PC-9 (cell line): ENCODE data around the gene HOXB13. TPM values are rescaled to one million over a fixed set of nuclear protein-coding genes. Genes with fewer than 3 reads are reported as not detected.

Source experiments
- BruUV-seq: library from RNA; stranded (reverse); fragments of 400-500 nt; replicated peaks from 2 replicates; lab custom pipeline; 2021; lab: Mats Ljungman, UMichigan
- CTCF ChIA-PET: fragments of 300-600 bp; sonication (Branson Sonifier 250); formaldehyde crosslinking; loops from one replicate; lab custom pipeline; 2022; ENCODE audit warnings: antibody characterized with exemption; lab: Charles Lee
- POLR2A ChIA-PET: fragments of 300-600 bp; sonication (Branson Sonifier 250); formaldehyde crosslinking; loops from one replicate; lab custom pipeline; 2022; ENCODE audit warnings: antibody characterized with exemption; ENCODE audit not compliant: unreplicated experiment; lab: Charles Lee
- DNase-seq, 2 experiments: peaks; one replicate each; pipeline versions ENCODE4 v3.0.0 to v3.0.0-alpha.2; 2015 to 2022; ENCODE audit warnings: mixed read lengths in 1 of 2
- H2AFZ ChIP-seq: fragments of 200-600 bp; sonication (generic); 2 replicates; pipeline ENCODE4 v1.8.1; 2017; ENCODE audit warnings: antibody characterized with exemption
- H3F3A ChIP-seq: fragments of 200-600 bp; sonication (generic); 2 replicates; pipeline ENCODE4 v1.8.1; 2017; ENCODE audit warnings: antibody characterized with exemption, mild to moderate bottlenecking, low read depth; ENCODE audit not compliant: insufficient read depth
- H3K27ac ChIP-seq: fragments of 200-600 bp; sonication (generic); 2 replicates; pipeline ENCODE4 v1.6.1; 2016; ENCODE audit warnings: mixed run types
- H3K27me3 ChIP-seq: fragments of 200-600 bp; sonication (generic); 2 replicates; pipeline ENCODE4 v1.6.1; 2016; ENCODE audit warnings: low read depth, mixed run types; ENCODE audit not compliant: insufficient read depth
- H3K36me3 ChIP-seq: fragments of 200-600 bp; sonication (generic); 2 replicates; pipeline ENCODE4 v1.6.1; 2016; ENCODE audit warnings: low read depth, mixed run types
- H3K4me1 ChIP-seq: fragments of 200-600 bp; sonication (generic); replicated peaks from 2 replicates; pipeline ENCODE4 v1.6.1; 2016; ENCODE audit warnings: mixed run types; ENCODE audit not compliant: insufficient read depth
- H3K4me2 ChIP-seq: fragments of 200-600 bp; sonication (generic); 2 replicates; pipeline ENCODE4 v1.6.1; 2017; ENCODE audit warnings: mixed run types
- H3K4me3 ChIP-seq: fragments of 200-600 bp; sonication (generic); 2 replicates; pipeline ENCODE4 v1.6.1; 2016; ENCODE audit warnings: mixed run types
- H3K79me2 ChIP-seq: fragments of 200-600 bp; sonication (generic); 2 replicates; pipeline ENCODE4 v1.6.1; 2017; ENCODE audit warnings: low read depth, mixed run types
- H3K9me2 ChIP-seq: fragments of 200-600 bp; sonication (generic); 2 replicates; pipeline ENCODE4 v1.8.1; 2017; ENCODE audit warnings: mild to moderate bottlenecking; ENCODE audit not compliant: insufficient read depth
- H3K9me3 ChIP-seq: fragments of 200-600 bp; sonication (generic); 2 replicates; pipeline ENCODE4 v1.8.1; 2016; ENCODE audit warnings: low read depth; ENCODE audit not compliant: insufficient read depth
- H4K20me1 ChIP-seq: fragments of 200-600 bp; sonication (generic); 2 replicates; pipeline ENCODE4 v1.8.1; 2017; ENCODE audit not compliant: insufficient read depth
- CTCF ChIP-seq: fragments of 200-600 bp; sonication (generic); conservative IDR thresholded peaks from 2 replicates; pipeline ENCODE4 v1.6.1; 2017; ENCODE audit warnings: mixed run types, antibody characterized with exemption, mild to moderate bottlenecking, moderate library complexity
- EZH2 ChIP-seq: fragments of 200-600 bp; sonication (generic); IDR thresholded peaks from 2 replicates; pipeline ENCODE4 v1.8.0; 2017; ENCODE audit warnings: antibody characterized with exemption, low read depth
- intact Hi-C: fragments of 100-400 bp; cut with micrococcal nuclease; formaldehyde crosslinking; loops from one replicate; pipeline ENCODE4 v1.10.0; 2022; ENCODE audit not compliant: unreplicated experiment
- total RNA-seq: library from RNA; stranded (reverse); gene quantifications from 2 replicates; pipeline ENCODE4 v1.2.3, GENCODE V29; 2021

The HOXB13 gene
- total RNA-seq, 1 experiment from 2014 or later: not detected

- H3K9me3 ChIP-seq: no peaks in the 10 kb centered on the region
- H3K36me3 ChIP-seq: no peaks in the 10 kb centered on the region
- no peaks in the 10 kb centered on the region for H3F3A ChIP-seq
- POLR2A ChIA-PET: no interaction called here
- CTCF ChIA-PET: no interaction called here
- no peaks in the 10 kb centered on the region for H3K4me1 ChIP-seq
- BruUV-seq: no TSS peak
- no peak for TF ChIP-seq CTCF
- no peak for TF ChIP-seq EZH2
- no peaks in the 10 kb centered on the region for H4K20me1 ChIP-seq
- H3K27me3 ChIP-seq: peaks cover 30% of the 10 kb centered on the region
- no peak for DNase-seq
- no peak overlapping the region for H2AFZ ChIP-seq
- no peak overlapping the region for H3K4me3 ChIP-seq
- no peaks in the 10 kb centered on the region for H3K9me2 ChIP-seq
- intact Hi-C loops: no loop called here
- H3K79me2 ChIP-seq: no peaks in the 10 kb centered on the region
- H3K4me2 ChIP-seq: no peak overlapping the region
- no peak overlapping the region for H3K27ac ChIP-seq
These were observed 12.8 kb downstream of the HOXB13 start for GRCh38 chr17:48715496-48716399.

- Histone ChIP-seq H2AFZ (no peak overlapping the region), H3K27me3 (peaks cover 62% of the 10 kb centered on the region), H3K79me2 (no peaks in the 10 kb centered on the region), H4K20me1 (no peaks in the 10 kb centered on the region), H3K36me3 (no peaks in the 10 kb centered on the region), H3K4me3 (no peak overlapping the region), H3F3A (no peaks in the 10 kb centered on the region), H3K4me2 (no peak overlapping the region), H3K9me2 (no peaks in the 10 kb centered on the region), H3K27ac (no peak overlapping the region), H3K9me3 (no peaks in the 10 kb centered on the region), H3K4me1 (no peaks in the 10 kb centered on the region)
- no peak for DNase-seq
- ChIA-PET POLR2A (no interaction called here), CTCF (interaction anchor here (0.5 kb wide), 1 partner anchor 580 kb away, joined by 7 read pairs; no protein-coding TSS in a partner anchor)
- BruUV-seq: no TSS peak
- TF ChIP-seq EZH2: no peak
- TF ChIP-seq CTCF: no peak
- intact Hi-C loops: no loop called here
These were observed 17.4 kb downstream of the HOXB13 start for GRCh38 chr17:48711128-48711527.

- ChIA-PET POLR2A (no interaction called here), CTCF (interaction anchor here (0.7 kb wide), 1 partner anchor 105 kb away, joined by 7 read pairs; no protein-coding TSS in a partner anchor)
- Histone ChIP-seq H3F3A (no peaks in the 10 kb centered on the region), H2AFZ (no peak overlapping the region), H3K4me1 (no peaks in the 10 kb centered on the region), H3K4me2 (no peak overlapping the region), H3K79me2 (no peaks in the 10 kb centered on the region), H3K27ac (no peak overlapping the region), H3K4me3 (no peak overlapping the region), H3K9me3 (no peaks in the 10 kb centered on the region), H3K27me3 (peaks cover 95% of the 10 kb centered on the region), H3K9me2 (no peaks in the 10 kb centered on the region), H4K20me1 (no peaks in the 10 kb centered on the region), H3K36me3 (no peaks in the 10 kb centered on the region)
- TF ChIP-seq EZH2: no peak
- intact Hi-C loops: no loop called here
- no TSS peak for BruUV-seq
- no peak for DNase-seq
These were observed 23.9 kb downstream of the HOXB13 start for GRCh38 chr17:48704361-48705248.
